ENCODE results near the gene DOCK2. TPM values are rescaled to one million over a fixed set of nuclear protein-coding genes. Genes with fewer than 3 reads are reported as not detected.

The DOCK2 gene
- total RNA-seq, 1 experiment from 2014 or later = 4.6 TPM

- CTCF ChIA-PET = no interaction called here
- H3K27me3 Mint-ChIP-seq (ENCODE audit: low read depth) = no peaks in the 10 kb centered on the region
Observed at GRCh38 chr5:169867347-169867746, 230.3 kb downstream of the DOCK2 start.

GRCh38 chr5:169869066-169869465, 232.0 kb downstream of the DOCK2 start:
- Mint-ChIP-seq H3K4me3 (no peak overlapping the region), H3K27ac (no peak overlapping the region), H3K27me3 (ENCODE audit: low read depth) (no peaks in the 10 kb centered on the region), H3K4me1 (peaks cover 4% of the 10 kb centered on the region), H3K36me3 (no peaks in the 10 kb centered on the region), H3K9me3 (no peaks in the 10 kb centered on the region)
- ChIA-PET CTCF (interaction anchor here (1.8 kb wide), 1 partner anchor 111 kb away, joined by 6 read pairs; the partner anchor contains the start of gene INSYN2B), POLR2A (no interaction called here)
- DNase-seq (ENCODE audit: low spot score) (no peak), ATAC-seq (no peak)
- no peak for TF ChIP-seq E2F1 (CRISPR knock-in tag; IDR thresholded peaks at IDR 0.05)
- no peak for TF ChIP-seq ZMAT4 (CRISPR knock-in tag; IDR thresholded peaks at IDR 0.05)
- no peak for TF ChIP-seq ZNF219 (CRISPR knock-in tag; IDR thresholded peaks at IDR 0.05; ENCODE audit: borderline replicate concordance)
- no peak for TF ChIP-seq MXD4 (CRISPR knock-in tag; IDR thresholded peaks at IDR 0.05; ENCODE audit: borderline replicate concordance)
- no peak for TF ChIP-seq IRF1 (CRISPR knock-in tag; IDR thresholded peaks at IDR 0.05)
- no peak for TF ChIP-seq NR2C2 (CRISPR knock-in tag; IDR thresholded peaks at IDR 0.05)
- no peak for TF ChIP-seq ZSCAN18 (CRISPR knock-in tag; IDR thresholded peaks at IDR 0.05)
- no peak for TF ChIP-seq ATF3 (CRISPR knock-in tag; conservative IDR thresholded peaks at IDR 0.05)
- no peak for TF ChIP-seq SMAD4 (CRISPR knock-in tag; IDR thresholded peaks at IDR 0.05)

More at GRCh38 chr5:169867347-169867746, 230.3 kb downstream of the DOCK2 start:
- TF ChIP-seq ATF6 (CRISPR knock-in tag; IDR thresholded peaks at IDR 0.05) (no peak), NFE2L1 (CRISPR knock-in tag; IDR thresholded peaks at IDR 0.05) (no peak), ESRRA (CRISPR knock-in tag; IDR thresholded peaks at IDR 0.05; ENCODE audit: borderline replicate concordance) (no peak), ZBTB43 (CRISPR knock-in tag; IDR thresholded peaks at IDR 0.05) (no peak), ARID4B (CRISPR knock-in tag; IDR thresholded peaks at IDR 0.05; ENCODE audit: borderline replicate concordance) (no peak), TEAD1 (CRISPR knock-in tag; IDR thresholded peaks at IDR 0.05) (no peak), CBFB (CRISPR knock-in tag; IDR thresholded peaks at IDR 0.05; ENCODE audit: low read depth) (no peak), IRF2 (CRISPR knock-in tag; IDR thresholded peaks at IDR 0.05; ENCODE audit: borderline replicate concordance, low read depth) (no peak), ZNF416 (CRISPR knock-in tag; IDR thresholded peaks at IDR 0.05) (no peak), NR1H2 (CRISPR knock-in tag; IDR thresholded peaks at IDR 0.05) (no peak), ELF4 (CRISPR knock-in tag; IDR thresholded peaks at IDR 0.05; ENCODE audit: low read depth) (no peak)
- Mint-ChIP-seq H3K4me1 (peaks cover 4% of the 10 kb centered on the region), H3K4me3 (no peak overlapping the region), H3K9me3 (no peaks in the 10 kb centered on the region), H3K27ac (no peak overlapping the region), H3K36me3 (no peaks in the 10 kb centered on the region)
- ATAC-seq (no peak), DNase-seq (ENCODE audit: low spot score) (no peak)
- POLR2A ChIA-PET = no interaction called here

All from WTC11 (cell line).